ENCODE results near the gene PDCD4. TPM values are rescaled to one million over a fixed set of nuclear protein-coding genes. Genes with fewer than 3 reads are reported as not detected.

The PDCD4 gene
- total and polyA plus RNA-seq, 2 of the 8 experiments (the other 6 are each of a cell fraction or from before 2014, with no cell fraction given) = 3.3 to 26.8 TPM

- POLR2A ChIA-PET (ENCODE audit: partially characterized antibody) = interaction anchor here (1.1 kb wide), 1 partner anchor 32 kb away, joined by 4 read pairs; no protein-coding TSS in a partner anchor
- Histone ChIP-seq H3K27ac (ENCODE audit: low read depth, low read length) (no peak overlapping the region), H3K9ac (replicated peaks in 1 of 4; ENCODE audit: extremely low read depth in 1 of 4, low read depth in 3 of 4, low read length in 3 of 4) (no peak overlapping the region), H3K27me3 (replicated peaks in 1 of 4; ENCODE audit: control insufficient read depth in 3 of 4, extremely low read depth in 1 of 4, insufficient read depth in 3 of 4, low read length in 3 of 4) (no peaks in the 10 kb centered on the region), H2BK5ac (ENCODE audit: low read depth, low read length) (no peak overlapping the region), H2BK12ac (ENCODE audit: low read depth, low read length) (0 out of 2 replicates have a peak overlapping the region, but pooled peaks have one; percentile 39), H2BK15ac (ENCODE audit: low read length) (no peak overlapping the region), H3K4me1 (replicated peaks in 1 of 4; ENCODE audit: control insufficient read depth in 3 of 4, insufficient read depth in 4 of 4, low read length in 3 of 4) (peaks cover 0 to 10% (median 2%) of the 10 kb centered on the region in 4 experiments; a peak in 4 of 7 replicates), H3K79me2 (ENCODE audit: control insufficient read depth in 1 of 2, insufficient read depth in 2 of 2, low read length in 2 of 2) (no peaks in the 10 kb centered on the region), H2BK120ac (replicated peaks; ENCODE audit: low read depth, low read length) (no peak overlapping the region), H3K4ac (replicated peaks; ENCODE audit: insufficient read length, low read depth, low read length) (no peak overlapping the region), H3K14ac (ENCODE audit: insufficient read length) (no peak overlapping the region), H3K79me1 (ENCODE audit: low read depth, low read length) (no peaks in the 10 kb centered on the region), H2BK20ac (ENCODE audit: low read length) (no peak overlapping the region), H2AFZ (ENCODE audit: low read length) (no peak overlapping the region), H4K5ac (ENCODE audit: insufficient read length, low read depth, low read length) (no peak overlapping the region), H3K4me2 (ENCODE audit: insufficient read depth in 1 of 2, low read depth in 2 of 2, low read length in 2 of 2) (no peak overlapping the region), H3K56ac (replicated peaks; ENCODE audit: insufficient read length, low read depth, low read length) (no peak overlapping the region), H3K23ac (ENCODE audit: insufficient read length) (no peak overlapping the region), H4K8ac (ENCODE audit: extremely low read depth, insufficient read depth, low read length) (peak overlapping the region; percentile 23; the same call in 1 of the 2 replicates), H3K4me3 (ENCODE audit: extremely low read depth in 1 of 4, insufficient read depth in 2 of 4, low read depth in 3 of 4, low read length in 4 of 4) (no peak overlapping the region), H3K36me3 (ENCODE audit: control insufficient read depth in 2 of 4, insufficient read depth in 4 of 4, low read length in 3 of 4) (no peaks in the 10 kb centered on the region), H4K91ac (replicated peaks; ENCODE audit: insufficient read length, low read length) (no peak overlapping the region), H2AK5ac (ENCODE audit: low read depth, low read length) (no peak overlapping the region), H3K23me2 (ENCODE audit: low read depth, low read length) (no peaks in the 10 kb centered on the region), H4K20me1 (replicated peaks in 1 of 2; ENCODE audit: control insufficient read depth in 1 of 2, insufficient read depth in 2 of 2, low read length in 2 of 2) (no peaks in the 10 kb centered on the region), H3K18ac (ENCODE audit: extremely low read depth, low read length) (no peak overlapping the region), H3K9me3 (ENCODE audit: insufficient read depth in 2 of 2, low read depth in 1 of 2, low read length in 1 of 2) (no peaks in the 10 kb centered on the region)
- DNase-seq (ENCODE audit: low read depth in 1 of 2, low spot score in 2 of 2) (no peak), FAIRE-seq (no peak)
- WGBS, 2 experiments (ENCODE audit: extremely low coverage in 1 of 2, insufficient coverage in 1 of 2, insufficient read length in 1 of 2, insufficient replicate concordance in 2 of 2, low coverage in 1 of 2, low lambda C conversion rate in 2 of 2, missing lambda C conversion rate in 1 of 2) = 94% methylated on average over 6 of the region's 7 CpGs; no CpG with 5 or more reads in 1 of the 2 experiments
- CTCF ChIA-PET (ENCODE audit: partially characterized antibody) = interaction anchor here (1.0 to 3.3 kb wide), 4 partner anchors 10 to 58 kb away, joined by 3 to 10 read pairs (median 6); no protein-coding TSS in a partner anchor
- TF ChIP-seq RNF2 (IDR thresholded peaks at IDR 0.05; ENCODE audit: borderline replicate concordance, low read depth, low read length, missing control alignments, poor library complexity, severe bottlenecking) (no peak), BACH1 (IDR thresholded peaks at IDR 0.05; ENCODE audit: low read length) (no peak), RAD21 (IDR thresholded peaks at IDR 0.05 in 1 of 2, conservative IDR thresholded peaks at IDR 0.05 in 1 of 2; ENCODE audit: low read depth in 2 of 2, low read length in 2 of 2) (no peak), JUN (IDR thresholded peaks at IDR 0.05; ENCODE audit: low read depth, low read length) (no peak), TBP (IDR thresholded peaks at IDR 0.05; ENCODE audit: low read depth, low read length) (no peak), BCL11A (IDR thresholded peaks at IDR 0.05; ENCODE audit: low read depth in 2 of 2, low read length in 2 of 2) (no peak), EGR1 (IDR thresholded peaks at IDR 0.05; ENCODE audit: borderline replicate concordance, low read depth, low read length) (no peak), CHD1 (IDR thresholded peaks at IDR 0.05; ENCODE audit: low read depth, low read length) (no peak), CTBP2 (IDR thresholded peaks at IDR 0.05; ENCODE audit: borderline replicate concordance, insufficient read depth, insufficient read length, low read length) (no peak)
- TF ChIP-seq, protein P1, sequence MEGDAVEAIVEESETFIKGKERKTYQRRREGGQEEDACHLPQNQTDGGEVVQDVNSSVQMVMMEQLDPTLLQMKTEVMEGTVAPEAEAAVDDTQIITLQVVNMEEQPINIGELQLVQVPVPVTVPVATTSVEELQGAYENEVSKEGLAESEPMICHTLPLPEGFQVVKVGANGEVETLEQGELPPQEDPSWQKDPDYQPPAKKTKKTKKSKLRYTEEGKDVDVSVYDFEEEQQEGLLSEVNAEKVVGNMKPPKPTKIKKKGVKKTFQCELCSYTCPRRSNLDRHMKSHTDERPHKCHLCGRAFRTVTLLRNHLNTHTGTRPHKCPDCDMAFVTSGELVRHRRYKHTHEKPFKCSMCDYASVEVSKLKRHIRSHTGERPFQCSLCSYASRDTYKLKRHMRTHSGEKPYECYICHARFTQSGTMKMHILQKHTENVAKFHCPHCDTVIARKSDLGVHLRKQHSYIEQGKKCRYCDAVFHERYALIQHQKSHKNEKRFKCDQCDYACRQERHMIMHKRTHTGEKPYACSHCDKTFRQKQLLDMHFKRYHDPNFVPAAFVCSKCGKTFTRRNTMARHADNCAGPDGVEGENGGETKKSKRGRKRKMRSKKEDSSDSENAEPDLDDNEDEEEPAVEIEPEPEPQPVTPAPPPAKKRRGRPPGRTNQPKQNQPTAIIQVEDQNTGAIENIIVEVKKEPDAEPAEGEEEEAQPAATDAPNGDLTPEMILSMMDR (IDR thresholded peaks at IDR 0.05; ENCODE audit: control extremely low read depth in 1 of 3, insufficient read depth in 1 of 3, low read depth in 1 of 3, low read length in 3 of 3) = no peak
Observed at GRCh38 chr10:110835841-110836240, 35.9 kb upstream of the PDCD4 start.
